NOMO-1 (cell line): ENCODE data around the gene BCS1L.

Source experiments
- DNase-seq, 2 experiments: peaks; one replicate each; lab custom pipeline; 2025; ENCODE audit not compliant: unreplicated experiment in 2 of 2; lab: John Stamatoyannopoulos, UW

The BCS1L gene

DNA sequence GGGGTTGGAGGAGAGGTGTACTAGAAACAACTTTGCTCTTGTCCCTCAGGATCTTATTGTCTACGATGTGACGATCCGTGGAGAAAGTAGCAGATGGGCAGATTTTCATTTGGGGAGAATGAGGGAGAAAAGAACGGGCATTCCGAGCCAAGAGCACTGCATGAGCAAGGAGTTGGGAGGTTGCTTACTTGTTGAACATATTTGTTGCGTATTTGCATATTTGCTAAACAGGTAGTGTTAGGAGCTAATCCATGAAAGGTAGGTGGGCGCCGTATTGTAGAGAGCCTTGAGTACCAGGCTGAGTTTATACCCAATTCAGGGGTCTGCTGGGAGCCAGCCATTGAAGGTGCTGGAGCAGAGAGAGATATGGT is 490 bp downstream of the BCS1L start:
- peak in 1 of 2 experiments; percentile 16 for DNase-seq

DNA sequence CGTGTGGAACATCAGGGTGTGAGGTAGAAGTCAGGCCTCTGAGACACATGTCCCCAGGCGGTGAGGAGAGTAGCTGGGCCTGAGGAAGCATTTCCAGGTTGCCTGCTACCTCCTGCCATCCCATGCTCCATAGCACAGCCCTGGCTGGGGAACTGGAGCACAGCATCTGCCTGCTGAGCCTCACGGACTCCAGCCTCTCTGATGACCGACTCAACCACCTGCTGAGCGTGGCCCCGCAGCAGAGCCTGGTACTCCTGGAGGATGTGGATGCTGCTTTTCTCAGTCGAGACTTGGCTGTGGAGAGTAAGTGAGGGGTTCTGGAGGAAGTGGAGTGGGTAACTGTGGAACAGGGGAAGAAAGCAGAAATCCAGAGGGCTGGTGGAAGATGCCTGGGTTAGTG is 2.9 kb downstream of the BCS1L start:
- no peak for DNase-seq

DNA sequence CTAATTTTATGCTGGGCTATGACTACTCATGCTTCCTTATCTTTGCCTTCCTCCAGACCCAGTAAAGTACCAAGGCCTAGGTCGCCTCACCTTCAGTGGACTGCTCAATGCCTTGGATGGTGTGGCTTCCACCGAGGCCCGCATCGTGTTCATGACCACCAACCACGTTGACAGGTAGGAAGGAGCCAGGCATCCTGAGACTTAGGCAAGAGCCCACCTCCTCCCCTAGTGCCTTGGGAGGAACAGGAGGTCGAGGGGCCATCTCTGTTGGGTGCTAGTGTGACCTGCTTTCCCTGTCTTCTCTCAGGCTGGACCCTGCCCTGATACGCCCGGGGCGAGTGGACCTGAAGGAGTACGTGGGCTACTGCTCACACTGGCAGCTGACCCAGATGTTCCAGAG is 3.3 kb downstream of the BCS1L start:
- no peak for DNase-seq

DNA sequence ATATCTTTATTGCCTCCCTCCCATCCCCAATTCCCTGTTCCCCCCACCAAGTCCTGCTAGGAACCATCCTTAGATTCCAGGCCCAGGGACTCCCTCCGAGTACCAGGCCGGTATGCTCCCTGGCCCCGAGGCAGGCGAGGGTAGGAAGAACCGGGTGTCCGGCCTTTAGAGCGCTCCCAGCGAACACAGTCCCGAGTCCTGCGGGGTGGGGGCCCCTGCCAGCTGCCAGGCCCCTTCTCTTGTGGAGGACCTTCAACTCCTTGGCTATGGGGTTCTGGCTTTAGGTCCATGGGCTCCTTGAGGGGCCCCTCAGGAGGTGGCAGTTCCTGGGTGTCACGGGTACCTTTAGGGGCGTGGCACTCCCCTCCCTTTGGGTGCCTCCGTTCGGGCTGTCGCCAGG is 4.4 kb downstream of the BCS1L start:
- DNase-seq: no peak

DNA sequence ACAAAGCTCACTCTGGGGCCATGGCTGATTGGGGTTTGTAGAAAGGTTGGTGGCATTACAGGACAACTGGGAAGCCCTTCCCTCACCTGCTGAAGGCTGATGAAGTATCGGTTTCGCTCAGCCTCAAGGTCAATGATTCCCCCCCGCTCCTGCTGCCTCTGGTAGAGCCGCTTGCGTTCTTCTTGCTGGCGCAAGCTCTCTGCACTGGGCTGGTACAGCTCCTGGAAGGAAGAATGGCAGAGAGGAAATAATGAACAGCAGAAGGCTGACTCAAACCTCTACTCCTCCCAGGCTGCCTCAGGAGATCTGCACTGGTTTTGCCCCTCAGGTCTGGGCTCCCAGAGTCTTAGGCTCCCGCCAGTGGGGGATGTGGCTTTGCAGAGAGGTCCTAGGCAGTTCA is 5.2 kb downstream of the BCS1L start:
- DNase-seq: no peak

DNA sequence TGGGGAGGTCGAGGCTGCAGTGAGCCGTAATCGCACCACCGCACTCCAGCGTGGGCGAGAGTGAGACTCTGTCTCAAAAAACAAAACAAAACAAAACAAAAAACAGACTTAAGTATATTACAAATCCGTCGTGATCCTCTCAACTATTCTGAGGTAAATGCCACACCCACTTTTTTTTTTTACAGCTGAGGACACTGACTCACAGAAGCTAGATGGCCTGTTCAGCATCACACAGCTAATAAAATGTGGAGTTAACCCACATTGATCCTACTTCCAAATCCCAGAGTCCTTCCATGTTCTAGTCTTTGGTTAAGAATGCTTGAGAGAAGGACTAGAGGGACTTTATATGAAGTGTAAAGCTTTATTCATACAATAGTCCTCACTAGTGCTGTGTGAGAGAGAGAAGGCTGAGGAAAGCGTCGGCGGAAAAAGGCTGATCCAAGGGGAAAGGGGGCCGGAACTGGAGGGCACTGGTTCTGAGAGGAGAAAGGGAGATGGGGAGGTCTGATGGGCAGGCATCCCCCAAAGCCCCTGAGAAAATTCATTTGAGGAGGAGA is 11.7 kb downstream of the BCS1L start:
- DNase-seq: no peak

DNA sequence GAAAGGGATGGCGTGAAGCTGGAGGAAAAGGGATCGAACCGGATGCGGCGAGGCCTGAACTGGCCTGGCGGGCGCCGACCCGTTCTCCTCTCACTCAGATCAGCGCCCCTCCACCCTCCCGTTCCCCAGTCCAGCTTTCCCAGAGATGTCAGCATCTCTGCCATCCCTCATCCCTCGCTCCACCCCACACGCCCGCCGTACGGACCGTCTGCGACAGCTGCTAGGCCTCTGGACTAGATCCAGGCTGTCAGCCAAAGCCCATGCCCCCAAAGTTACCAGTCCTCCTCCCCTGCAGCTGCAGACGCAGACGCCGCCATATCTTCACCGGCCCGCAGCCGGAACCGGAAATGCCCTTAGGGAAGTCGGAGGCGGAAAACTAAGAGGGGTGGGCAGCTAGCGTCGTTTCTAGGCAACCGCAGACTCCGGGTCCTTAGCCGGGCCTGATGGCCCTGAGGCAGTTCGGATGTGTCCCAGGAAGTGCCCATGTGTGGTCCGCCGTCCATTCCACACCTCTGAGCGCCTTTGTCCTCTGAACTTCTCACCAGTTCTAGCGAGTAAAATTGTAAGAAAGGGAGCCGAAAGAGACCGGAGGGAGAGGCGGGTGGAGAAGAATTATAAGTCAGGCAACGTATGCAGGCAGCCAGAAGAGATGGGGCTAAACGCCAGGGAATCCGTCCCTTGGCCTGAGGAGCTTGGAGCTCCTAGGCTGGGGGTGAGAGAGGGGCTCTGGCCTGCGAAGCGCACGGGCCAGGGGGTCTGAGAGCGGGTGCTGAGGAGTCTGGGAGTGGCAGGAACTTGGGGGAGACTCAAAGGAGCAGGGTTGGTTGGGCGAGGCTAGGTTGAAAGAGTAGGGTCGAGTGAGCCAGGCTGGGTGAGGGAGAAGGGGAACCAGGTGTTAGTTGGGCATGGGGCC is 12.4 kb downstream of the BCS1L start, which contains the start of the genes RNF25 and STK36:
RNF25 (minus strand) TSS at position 349 of the 913 bp plus-strand sequence; CDS start at position 317, 32 bp downstream.
STK36 (plus strand) TSS at position 433 of the 913 bp plus-strand sequence. CDS start 744 bp downstream, outside the sequence.
- DNase-seq: peak; percentile 86 to 87

DNA sequence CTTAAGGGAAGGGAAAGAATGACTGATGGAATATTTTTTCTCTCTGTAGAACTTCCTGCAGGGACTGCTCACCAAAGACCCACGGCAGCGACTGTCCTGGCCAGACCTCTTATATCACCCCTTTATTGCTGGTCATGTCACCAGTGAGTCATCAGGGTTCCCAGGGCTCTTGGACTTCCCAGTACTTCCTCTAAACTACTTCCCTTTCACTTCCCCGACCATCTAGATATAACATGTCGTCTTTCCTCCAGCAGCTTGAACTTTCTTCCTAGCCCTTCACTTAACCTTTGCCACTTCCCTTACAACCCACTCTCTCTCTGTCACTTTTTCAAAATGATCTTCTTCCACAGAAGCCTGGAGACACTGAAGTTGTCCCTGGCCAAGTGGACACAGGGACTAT is 19.6 kb downstream of the BCS1L start:
- DNase-seq: peak; percentile 5 to 45

DNA sequence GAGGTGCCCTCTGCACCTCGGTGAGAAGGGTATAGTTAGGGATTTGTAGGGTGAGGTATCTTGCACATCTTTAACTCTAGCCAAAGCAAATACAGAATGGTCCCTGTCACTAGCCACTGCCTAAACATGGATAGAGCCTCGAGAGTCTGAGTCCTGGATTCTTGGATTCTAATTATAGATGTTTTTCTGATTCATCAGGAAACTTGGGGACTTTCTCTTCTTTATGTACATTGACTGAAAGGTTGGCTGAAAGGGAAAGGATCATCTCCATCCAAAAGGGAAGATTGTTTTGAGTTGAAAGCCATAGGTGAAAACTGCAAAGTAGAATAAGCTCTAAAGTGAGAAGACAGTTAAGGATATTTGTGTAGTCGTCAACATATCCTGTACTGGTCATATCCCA is 20.6 kb downstream of the BCS1L start:
- DNase-seq: no peak

DNA sequence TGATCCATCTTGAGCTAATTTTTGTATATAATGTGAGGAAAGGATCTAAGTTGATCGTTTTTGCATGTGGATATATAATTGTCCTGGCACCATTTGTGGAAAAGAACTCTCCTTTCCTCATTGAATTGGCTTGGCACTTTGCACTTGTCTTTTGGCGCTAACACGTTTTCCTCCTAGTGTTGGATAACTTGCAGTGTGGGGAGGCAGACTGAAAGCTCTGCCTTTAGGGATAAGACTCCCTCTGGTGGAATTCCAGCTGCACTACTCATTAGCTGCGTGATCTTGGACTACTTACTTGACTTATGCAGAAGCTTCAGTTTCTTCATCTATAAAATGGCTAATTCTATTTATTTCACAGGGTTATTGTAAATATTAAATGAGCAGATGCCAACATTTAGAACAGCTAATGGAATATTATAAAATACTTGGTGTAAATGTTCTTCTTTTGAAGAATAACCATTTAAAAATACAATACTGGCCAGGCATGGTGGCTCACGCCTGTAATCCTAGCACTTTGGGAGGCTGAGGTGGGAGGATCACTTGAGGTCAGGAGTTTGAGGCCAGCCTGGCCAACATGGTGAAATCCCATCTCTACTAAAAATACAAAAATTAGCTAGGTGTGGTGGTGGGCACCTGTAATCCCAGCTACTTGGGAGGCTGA is 28.0 kb downstream of the BCS1L start:
- peak; percentile 50 to 67 for DNase-seq

DNA sequence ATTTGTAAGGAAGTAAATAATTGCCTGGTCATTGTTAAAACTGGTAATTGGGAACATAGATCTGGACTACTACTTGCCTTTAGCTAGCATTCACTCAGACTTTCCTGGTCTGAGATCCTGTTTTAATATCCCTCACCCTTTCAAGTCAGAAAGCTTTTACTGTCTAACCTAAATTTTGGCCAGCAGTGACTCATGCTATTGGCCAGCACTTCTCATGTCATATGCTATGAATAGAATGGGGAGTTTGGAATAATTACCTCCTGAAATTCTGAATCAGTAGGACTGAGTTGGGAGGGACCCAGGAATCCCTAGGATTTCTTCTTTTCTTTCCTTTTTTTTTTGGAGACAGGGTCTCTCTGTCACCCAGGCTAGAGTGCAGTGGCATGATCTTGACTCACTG is 31.8 kb downstream of the BCS1L start:
- no peak for DNase-seq

DNA sequence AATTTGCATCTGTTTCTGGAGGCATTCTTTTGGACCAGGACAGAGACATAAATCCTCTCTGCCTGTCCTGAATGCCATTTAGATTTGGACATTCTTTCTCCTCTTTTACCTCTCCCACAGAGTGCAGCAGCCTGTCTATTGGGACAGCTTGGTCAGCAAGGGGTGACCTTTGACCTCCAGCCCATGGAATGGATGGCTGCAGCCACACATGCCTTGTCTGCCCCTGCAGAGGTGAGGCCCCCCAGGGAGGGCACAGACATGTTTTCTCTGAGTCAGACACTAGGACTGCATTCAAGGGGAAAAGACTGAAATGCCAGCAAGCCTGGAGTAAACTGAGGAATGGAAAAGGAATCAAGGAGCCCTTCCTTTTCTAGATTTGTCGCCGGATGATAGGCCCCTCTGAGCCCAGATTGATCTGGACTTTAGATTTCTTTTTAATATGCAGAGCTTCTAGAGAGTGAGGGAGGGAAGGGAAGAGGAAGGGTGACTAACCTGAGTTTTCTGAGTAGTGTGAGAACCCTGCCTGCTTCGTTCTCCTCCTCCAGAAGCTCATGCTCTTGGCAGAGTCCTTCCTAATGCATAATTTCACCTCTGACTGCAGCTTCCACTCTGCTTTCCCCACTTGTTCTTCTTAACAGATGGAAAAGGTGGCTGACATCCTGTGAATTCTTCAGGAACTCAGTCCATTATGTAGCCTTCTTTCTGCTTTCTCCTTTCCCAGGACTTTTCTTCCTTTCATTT is 35.1 kb downstream of the BCS1L start:
- no peak for DNase-seq

DNA sequence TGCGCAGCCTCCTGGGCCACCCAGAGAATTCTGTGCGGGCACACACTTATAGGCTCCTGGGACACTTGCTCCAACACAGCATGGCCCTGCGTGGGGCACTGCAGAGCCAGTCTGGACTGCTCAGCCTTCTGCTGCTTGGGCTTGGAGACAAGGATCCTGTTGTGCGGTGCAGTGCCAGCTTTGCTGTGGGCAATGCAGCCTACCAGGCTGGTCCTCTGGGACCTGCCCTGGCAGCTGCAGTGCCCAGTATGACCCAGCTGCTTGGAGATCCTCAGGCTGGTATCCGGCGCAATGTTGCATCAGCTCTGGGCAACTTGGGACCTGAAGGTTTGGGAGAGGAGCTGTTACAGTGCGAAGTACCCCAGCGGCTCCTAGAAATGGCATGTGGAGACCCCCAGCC is 39.4 kb downstream of the BCS1L start:
- DNase-seq: no peak

DNA sequence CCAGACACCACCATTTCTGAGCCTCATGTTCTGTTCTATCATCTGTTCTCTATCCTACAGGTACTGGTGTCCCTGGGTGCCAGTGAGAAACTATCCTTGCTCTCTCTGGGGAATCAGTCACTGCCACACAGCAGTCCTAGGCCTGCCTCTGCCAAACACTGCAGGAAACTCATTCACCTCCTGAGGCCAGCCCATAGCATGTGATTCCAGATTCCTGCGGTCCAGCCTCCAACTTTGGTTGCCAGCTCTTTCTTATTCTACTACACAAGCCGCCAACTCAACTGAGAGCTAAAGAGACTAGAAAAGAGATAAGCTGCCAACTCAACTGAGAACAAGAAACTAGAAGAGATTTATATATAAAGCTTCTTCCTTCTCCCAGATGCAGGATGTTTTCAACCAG is 42.3 kb downstream of the BCS1L start:
- DNase-seq: no peak

DNA sequence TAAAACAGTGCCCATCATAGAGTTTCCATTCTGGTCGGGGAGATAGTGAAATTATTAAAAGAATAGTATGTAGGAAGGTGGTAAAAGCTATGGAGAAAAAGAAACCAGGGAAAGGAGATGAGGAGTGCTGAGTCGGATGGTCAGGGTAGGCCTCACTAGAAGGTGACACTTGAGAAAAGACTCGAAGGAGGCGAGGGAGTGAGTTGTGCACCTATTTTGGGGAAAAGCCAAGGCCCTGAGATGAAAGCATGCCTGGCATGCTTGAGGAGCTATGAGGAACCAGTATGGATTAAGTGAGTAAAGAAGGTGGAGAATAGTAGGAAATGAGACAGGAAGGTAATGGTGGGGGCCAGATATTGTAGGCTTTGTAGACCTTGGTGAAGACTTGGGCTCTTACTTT is 43.9 kb downstream of the BCS1L start:
- no peak for DNase-seq

DNA sequence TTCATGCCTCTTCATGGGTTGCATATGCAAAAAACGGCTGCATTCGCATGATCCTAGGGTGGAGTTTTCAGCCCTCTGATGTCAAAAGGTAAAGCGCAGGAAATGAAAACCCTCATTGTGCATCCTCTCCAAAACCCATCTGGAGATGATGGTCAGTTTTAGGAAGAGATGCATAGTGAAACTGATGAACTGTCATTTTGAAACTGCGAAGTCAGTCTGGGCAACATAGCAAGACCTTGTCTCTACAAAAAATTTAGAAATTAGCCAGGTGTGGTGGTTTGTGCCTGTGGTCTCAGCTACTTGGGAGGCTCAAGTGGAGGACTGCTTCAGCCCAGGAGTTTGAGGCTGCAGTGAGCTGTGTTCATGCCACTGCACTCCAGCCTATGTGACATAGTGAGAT is 48.6 kb downstream of the BCS1L start:
- DNase-seq: no peak

DNA sequence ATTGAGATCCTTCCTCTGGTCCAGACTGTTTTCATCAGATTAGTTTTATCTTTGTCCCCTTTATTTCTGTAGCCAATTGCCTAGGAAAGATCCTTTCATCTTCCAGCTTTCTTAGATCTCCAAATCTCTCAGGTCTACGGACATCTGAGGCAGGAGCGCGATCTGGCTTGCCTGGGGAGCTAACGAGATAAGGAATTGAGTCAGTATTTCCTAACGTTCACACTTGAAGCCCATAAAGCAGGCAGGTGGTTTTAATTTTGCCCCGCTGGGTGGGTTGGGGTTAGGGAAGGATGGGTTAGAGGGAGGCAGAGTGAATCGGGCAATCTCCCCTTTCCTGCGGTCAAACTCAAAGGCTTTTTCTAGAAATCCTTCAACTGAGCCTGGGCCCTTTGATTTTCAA is 50.4 kb downstream of the BCS1L start:
- no peak for DNase-seq

DNA sequence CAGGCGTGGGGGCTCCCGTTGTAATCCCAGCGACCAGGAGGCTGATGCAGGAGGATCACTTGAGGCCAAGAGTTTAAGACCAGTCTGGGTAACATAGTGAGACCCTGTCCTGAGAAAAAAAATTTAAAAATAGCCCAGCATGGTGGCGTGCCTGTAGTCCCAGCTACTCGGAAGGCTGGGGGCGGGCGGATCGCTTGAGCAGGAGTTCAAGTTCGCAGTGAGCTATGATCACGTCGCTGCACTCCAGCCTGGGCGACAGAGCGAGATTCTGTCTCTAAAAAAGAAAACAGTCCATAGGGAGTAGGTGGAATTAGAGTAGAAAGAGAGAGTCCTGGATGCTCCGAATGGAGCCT is 50.8 kb downstream of the BCS1L start:
- no peak for DNase-seq

DNA sequence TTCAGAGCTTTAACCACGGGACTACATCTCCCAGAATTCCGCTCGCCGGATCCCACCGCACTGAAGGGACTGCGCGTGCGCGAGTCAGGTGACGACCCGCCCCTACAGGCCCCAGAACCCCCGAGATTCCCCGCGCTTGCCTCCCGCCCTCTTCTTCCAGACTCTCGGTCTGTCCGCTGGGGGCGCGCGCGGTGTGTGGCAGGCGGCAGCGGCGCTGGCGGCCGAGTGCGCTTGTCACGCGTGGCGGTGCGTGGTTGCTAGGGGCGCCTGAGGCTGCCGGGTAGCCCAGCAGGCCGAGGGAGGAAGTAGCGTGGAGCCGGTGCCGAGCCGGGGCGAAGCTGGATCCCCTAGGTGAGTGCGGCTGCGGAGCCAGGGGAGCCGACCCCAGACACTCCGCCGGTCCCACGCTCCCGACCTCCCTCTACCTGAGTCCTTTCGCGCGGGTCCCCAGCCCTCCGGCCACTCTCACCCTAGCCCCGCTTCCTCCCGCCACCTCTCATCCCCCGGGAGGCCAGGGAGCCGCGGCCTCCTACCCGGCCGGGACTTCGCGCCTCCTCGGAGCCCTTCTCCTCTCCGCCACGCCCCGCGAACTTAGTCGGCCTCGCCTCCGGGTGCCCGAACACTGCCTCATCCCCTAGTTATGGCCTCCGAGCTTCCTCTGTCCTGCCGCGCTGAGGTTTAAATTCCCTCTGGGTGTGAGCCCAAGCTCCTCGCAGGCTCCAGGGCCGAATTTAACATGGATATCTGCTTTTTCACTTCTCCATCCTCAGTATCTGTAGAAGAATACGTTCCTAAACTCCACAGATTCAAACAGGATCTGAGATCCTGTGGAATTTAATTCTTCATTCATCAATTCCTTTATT is 51.4 kb downstream of the BCS1L start, which contains the start of gene TTLL4:
TTLL4 (plus strand) TSS at position 149 of the 863 bp plus-strand sequence. CDS start 26,842 bp downstream, outside the sequence.
- peak; percentile 95 to 97 for DNase-seq

DNA sequence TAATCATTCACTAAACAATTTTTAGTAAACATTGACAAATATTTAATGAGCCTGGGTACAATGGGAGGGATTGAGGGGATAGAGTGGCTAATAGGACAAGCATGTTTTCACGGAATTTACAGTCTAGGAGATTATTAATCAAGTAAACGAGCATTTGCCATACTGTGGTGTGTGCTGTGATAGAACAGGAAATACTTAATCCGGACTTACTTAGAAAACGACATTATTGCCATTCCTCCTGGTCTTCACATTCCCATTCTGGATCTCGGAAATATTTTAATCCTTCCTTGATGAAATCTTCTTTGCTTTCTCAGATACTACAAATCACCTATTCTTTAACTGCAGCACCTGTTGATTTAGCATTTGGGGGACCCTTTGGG is 52.1 kb downstream of the BCS1L start:
- no peak for DNase-seq
